H1 (cell line): Measurements from ENCODE around the gene F11. TPM values are rescaled to one million over a fixed set of nuclear protein-coding genes. Genes with fewer than 3 reads are reported as not detected.

ENCODE experiments used
- BCL11A ChIP-seq, 2 experiments: IDR thresholded peaks; one replicate each; pipeline ENCODE4 v1.6.1; 2011; ENCODE audit warnings: low read depth in 2 of 2, low read length in 2 of 2, mild to moderate bottlenecking in 2 of 2
- EP300 ChIP-seq, 2 experiments: IDR thresholded peaks; 1 replicate in 1 of 2; 2 replicates in 1 of 2; pipeline ENCODE4 v1.6.1; 2011 to 2012; ENCODE audit warnings: low read depth in 2 of 2, low read length in 2 of 2, mild to moderate bottlenecking in 2 of 2, borderline replicate concordance in 1 of 2, inconsistent platforms in 1 of 2, moderate library complexity in 1 of 2
- GTF2F1 ChIP-seq: IDR thresholded peaks from 2 replicates; pipeline ENCODE4 v1.6.1; 2012; ENCODE audit warnings: low read depth, low read length, improper control_type of control experiment, borderline replicate concordance
- HDAC2 ChIP-seq, 2 experiments: fragments of 300-600 bp in 1 of 2; sonication (generic) in 1 of 2; IDR thresholded peaks; 2 replicates each; pipeline ENCODE4 v1.6.1; 2011 to 2012; ENCODE audit warnings: low read depth in 2 of 2, low read length in 2 of 2, mild to moderate bottlenecking in 2 of 2, moderate library complexity in 2 of 2, borderline replicate concordance in 1 of 2, inconsistent platforms in 1 of 2
- KDM1A ChIP-seq: fragments of 200-600, 300-600 bp; sonication (generic); IDR thresholded peaks from 2 replicates; pipeline ENCODE4 v1.7.1; 2016; ENCODE audit warnings: mild to moderate bottlenecking, low read length, borderline replicate concordance
- RNF2 ChIP-seq: fragments of 200-900, 300-1000 bp; sonication (generic); IDR thresholded peaks from 2 replicates; pipeline ENCODE4 v1.7.1; 2016; ENCODE audit warnings: borderline replicate concordance, low read depth, mild to moderate bottlenecking, antibody characterized with exemption, low read length; ENCODE audit not compliant: poor library complexity, severe bottlenecking; ENCODE audit errors: missing control alignments
- RXRA ChIP-seq: IDR thresholded peaks from 2 replicates; pipeline ENCODE4 v1.6.1; 2011; ENCODE audit warnings: low read depth, mild to moderate bottlenecking, low read length, moderate library complexity; ENCODE audit not compliant: insufficient read depth
- SUZ12 ChIP-seq: fragments of 200-600 bp; sonication (generic); IDR thresholded peaks from 2 replicates; pipeline ENCODE4 v1.6.1; 2012; ENCODE audit warnings: mild to moderate bottlenecking, inconsistent platforms, low read length, moderate library complexity, mixed read lengths
- polyA plus RNA-seq, 7 experiments: library from polyadenylated mRNA; depleted of rRNA in 3 of 7; stranded (reverse) in 5 of 7; unstranded in 2 of 7; fragments of >200 nt in 5 of 7; fragments of 200-250 nt in 2 of 7; gene quantifications; 1 replicate in 5 of 7; 2 replicates in 1 of 7; 4 replicates in 1 of 7; pipeline versions ENCODE4 v1.2.1 to v1.2.3, GENCODE V29; 2011 to 2013; ENCODE audit warnings: missing spikeins in 2 of 7, mixed read lengths in 2 of 7
- total RNA-seq: library from RNA; stranded (reverse); fragmentation: NEBNext Ultra II Directional; extraction: Animal tissue kit (Norgen Biotek cat#: 25700); gene quantifications from 2 replicates; pipeline ENCODE4 v1.2.1, GENCODE V29; 2021
- TF ChIP-seq, protein P1 (sequence below): IDR thresholded peaks from 2 replicates; pipeline ENCODE4 v1.6.1; 2012; ENCODE audit warnings: inconsistent platforms

The F11 gene
- total and polyA plus RNA-seq, 2 of the 8 experiments (the other 6 are each of a cell fraction or from before 2014, with no cell fraction given), result 0.27 to 0.99 TPM

DNA sequence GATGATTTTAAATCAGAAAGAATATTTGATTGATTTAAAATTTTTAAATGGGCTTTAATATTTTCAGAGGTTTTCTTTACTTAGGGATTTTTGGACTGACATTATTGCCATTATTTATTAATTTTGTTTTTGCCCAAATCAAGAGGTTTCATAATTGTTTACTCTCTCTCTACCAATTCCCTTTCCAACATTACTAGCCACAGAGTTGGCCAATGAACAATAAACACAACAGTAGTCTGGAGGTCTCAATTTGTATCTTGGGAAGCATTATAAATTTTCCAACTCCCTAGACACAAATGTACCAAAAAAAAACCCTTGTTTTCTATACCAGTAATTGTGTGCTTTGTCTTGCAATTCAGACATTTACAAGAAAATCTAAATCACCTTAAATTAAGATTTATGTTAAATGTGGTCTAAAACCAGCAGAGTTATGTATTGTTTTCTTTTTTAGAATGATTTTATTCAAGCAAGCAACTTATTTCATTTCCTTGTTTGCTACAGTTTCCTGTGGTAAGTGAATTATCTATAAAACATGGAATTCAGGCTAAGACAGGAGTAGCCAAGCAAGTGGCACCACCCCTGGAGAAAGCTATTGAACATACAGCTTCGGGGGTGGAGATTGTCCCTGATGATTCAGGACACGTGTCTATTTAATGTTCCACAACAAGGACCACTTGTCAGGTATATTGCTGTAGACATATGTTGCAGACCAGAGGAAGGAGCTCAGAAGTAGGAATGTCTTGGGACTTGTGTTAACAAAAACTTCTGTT, 38.1 kb upstream of the F11 start (continued):
- no peak for TF ChIP-seq BCL11A (IDR thresholded peaks at IDR 0.05; ENCODE audit: low read depth in 2 of 2, low read length in 2 of 2)
- no peak for TF ChIP-seq HDAC2 (IDR thresholded peaks at IDR 0.05; ENCODE audit: borderline replicate concordance in 1 of 2, low read depth in 2 of 2, low read length in 2 of 2)
- no peak for TF ChIP-seq GTF2F1
- no peak for TF ChIP-seq EP300 (IDR thresholded peaks at IDR 0.05; ENCODE audit: borderline replicate concordance in 1 of 2, low read depth in 2 of 2, low read length in 2 of 2)
- TF ChIP-seq, protein P1, sequence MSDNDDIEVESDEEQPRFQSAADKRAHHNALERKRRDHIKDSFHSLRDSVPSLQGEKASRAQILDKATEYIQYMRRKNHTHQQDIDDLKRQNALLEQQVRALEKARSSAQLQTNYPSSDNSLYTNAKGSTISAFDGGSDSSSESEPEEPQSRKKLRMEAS, result no peak
- no peak for TF ChIP-seq RXRA
- TF ChIP-seq SUZ12, result no peak
- no peak for TF ChIP-seq RNF2
- TF ChIP-seq KDM1A, result no peak
